ENCODE results near the gene CAMK2G. TPM values are rescaled to one million over a fixed set of nuclear protein-coding genes. Genes with fewer than 3 reads are reported as not detected.

CAMK2G gene
- polyA plus RNA-seq, 3 donors = 1.7 to 60.7 (median 3.0) TPM

DNA sequence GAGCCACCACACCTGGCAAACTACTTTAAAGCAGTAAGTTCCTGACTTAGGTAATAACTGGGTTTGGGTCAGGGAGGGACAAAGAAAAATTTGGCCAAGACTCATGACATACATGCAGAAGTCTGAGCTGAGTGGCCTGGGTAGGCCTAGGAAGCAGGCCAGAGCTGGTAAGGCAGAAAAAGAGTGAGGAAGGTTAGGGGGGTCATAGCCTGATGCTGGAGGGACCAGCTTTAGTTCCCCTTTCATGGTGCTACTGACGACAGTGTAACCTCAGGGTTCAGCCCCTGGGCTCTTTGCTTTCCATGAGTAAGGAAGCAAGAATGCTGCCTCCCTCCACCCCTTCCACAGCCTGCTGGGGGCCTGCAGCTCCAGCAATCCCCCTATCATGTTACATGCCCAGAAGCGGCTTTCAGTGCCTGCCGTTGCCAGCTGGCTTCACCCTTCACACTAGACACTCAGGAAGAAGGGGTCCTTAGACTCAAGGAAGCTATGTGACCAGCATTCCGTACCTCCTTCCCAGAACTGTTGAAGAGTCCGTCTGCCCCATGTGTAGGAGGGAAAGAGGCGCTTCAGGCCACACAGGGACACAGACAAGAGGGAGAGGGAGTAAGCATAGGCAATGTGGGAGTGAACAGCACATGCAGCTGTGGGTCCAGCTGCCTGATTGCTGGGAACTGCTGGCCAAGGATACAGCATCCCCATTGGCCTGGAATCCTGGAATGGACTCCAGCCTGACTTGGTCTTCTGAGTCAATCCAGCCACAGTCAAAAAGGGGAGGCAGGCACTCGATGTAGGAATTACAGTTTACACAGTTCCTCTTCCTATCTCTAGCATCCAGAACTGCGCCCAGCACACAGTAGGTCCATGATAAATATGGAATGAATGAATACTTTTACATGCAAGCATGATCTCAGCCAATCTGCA is 32.4 kb upstream of the CAMK2G start:
- Histone ChIP-seq H3K27me3 (ENCODE audit: control insufficient read depth in 2 of 2, insufficient read depth in 2 of 2, low read length in 2 of 2) (peaks cover 0 to 5% of the 10 kb centered on the region in 2 donors), H3K4me2 (replicated peaks; ENCODE audit: extremely low read depth, low read length, poor library complexity, severe bottlenecking) (peak overlapping the region; percentile 14)
- peak overlapping the region; percentile 85 to 95 (median 88) for H3K27ac Mint-ChIP-seq

More for the DNA sequence above, 32.4 kb upstream of the CAMK2G start:
- intact Hi-C loops (cut with micrococcal nuclease) = loop anchor here in 1 of 2 donors (2.0 to 10.0 kb wide), 2 partner anchors 18 to 88 kb away; partner anchors contain the start of gene VCL
- Histone ChIP-seq H3K9ac (ENCODE audit: insufficient read depth, low read length, poor library complexity, severe bottlenecking) (no peak overlapping the region), H3K36me3 (replicated peaks in 1 of 2; ENCODE audit: control insufficient read depth in 1 of 2, insufficient read depth in 2 of 2, low read length in 2 of 2) (no peaks in the 10 kb centered on the region), H3K4me1 (ENCODE audit: control insufficient read depth in 1 of 2, insufficient read depth in 2 of 2, low read length in 2 of 2) (peaks cover 72 to 78% of the 10 kb centered on the region in 2 donors), H3K4me3 (replicated peaks in 1 of 3; ENCODE audit: low read depth in 2 of 3, low read length in 3 of 3) (no peak overlapping the region), H3K9me3 (replicated peaks in 1 of 2; ENCODE audit: control insufficient read depth in 1 of 2, insufficient read depth in 1 of 2, low read length in 2 of 2) (no peaks in the 10 kb centered on the region), H4K20me1 (ENCODE audit: insufficient read depth, low read length) (peaks cover 4% of the 10 kb centered on the region), H3K79me2 (ENCODE audit: insufficient read depth, low read length) (peaks cover 7% of the 10 kb centered on the region), H3K27ac (ENCODE audit: low read depth in 1 of 2, low read length in 2 of 2) (peak overlapping the region in 1 of 2 donors; percentile 84), H2AFZ (ENCODE audit: insufficient read depth, low read depth, low read length, poor library complexity, severe bottlenecking) (no peak overlapping the region)
- peaks cover 6 to 17% (median 12%) of the 10 kb centered on the region in 3 donors for H3K27me3 Mint-ChIP-seq (ENCODE audit: low read depth in 3 of 3)
- TF ChIP-seq, protein P1, sequence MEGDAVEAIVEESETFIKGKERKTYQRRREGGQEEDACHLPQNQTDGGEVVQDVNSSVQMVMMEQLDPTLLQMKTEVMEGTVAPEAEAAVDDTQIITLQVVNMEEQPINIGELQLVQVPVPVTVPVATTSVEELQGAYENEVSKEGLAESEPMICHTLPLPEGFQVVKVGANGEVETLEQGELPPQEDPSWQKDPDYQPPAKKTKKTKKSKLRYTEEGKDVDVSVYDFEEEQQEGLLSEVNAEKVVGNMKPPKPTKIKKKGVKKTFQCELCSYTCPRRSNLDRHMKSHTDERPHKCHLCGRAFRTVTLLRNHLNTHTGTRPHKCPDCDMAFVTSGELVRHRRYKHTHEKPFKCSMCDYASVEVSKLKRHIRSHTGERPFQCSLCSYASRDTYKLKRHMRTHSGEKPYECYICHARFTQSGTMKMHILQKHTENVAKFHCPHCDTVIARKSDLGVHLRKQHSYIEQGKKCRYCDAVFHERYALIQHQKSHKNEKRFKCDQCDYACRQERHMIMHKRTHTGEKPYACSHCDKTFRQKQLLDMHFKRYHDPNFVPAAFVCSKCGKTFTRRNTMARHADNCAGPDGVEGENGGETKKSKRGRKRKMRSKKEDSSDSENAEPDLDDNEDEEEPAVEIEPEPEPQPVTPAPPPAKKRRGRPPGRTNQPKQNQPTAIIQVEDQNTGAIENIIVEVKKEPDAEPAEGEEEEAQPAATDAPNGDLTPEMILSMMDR (IDR thresholded peaks at IDR 0.05) = no peak
- peaks cover 74% of the 10 kb centered on the region for H3K4me1 Mint-ChIP-seq
- no peaks in the 10 kb centered on the region for H3K36me3 Mint-ChIP-seq
- 56% methylated on average over 5 of the region's 8 CpGs for WGBS (ENCODE audit: insufficient coverage)
- H3K4me3 Mint-ChIP-seq = peak overlapping the region in 1 of 2 donors; percentile 42
- peak; percentile 73 to 88 (median 77) for DNase-seq
- no peaks in the 10 kb centered on the region for H3K9me3 Mint-ChIP-seq
